ENCODE data around the gene PLXNA4.

Gene PLXNA4

GRCh38 chr7:132100981-132101380 is 475.3 kb downstream of the PLXNA4 start:
- DNase-seq = no peak

- DNase-seq = no peak
Measured at GRCh38 chr7:132100483-132100882, 475.8 kb downstream of the PLXNA4 start.

GRCh38 chr7:132099163-132099562 is 477.1 kb downstream of the PLXNA4 start:
- DNase-seq = no peak

- no peak for DNase-seq
Measured at GRCh38 chr7:132098327-132098726, 477.9 kb downstream of the PLXNA4 start.

GRCh38 chr7:132097550-132098134 is 478.6 kb downstream of the PLXNA4 start:
- DNase-seq = no peak

GRCh38 chr7:132095111-132095765 is 481.0 kb downstream of the PLXNA4 start:
- no peak for DNase-seq

GRCh38 chr7:132092106-132092505 is 484.2 kb downstream of the PLXNA4 start:
- no peak for DNase-seq

- DNase-seq = no peak
Measured at GRCh38 chr7:132091706-132092105, 484.6 kb downstream of the PLXNA4 start.

GRCh38 chr7:132090444-132090843 is 485.8 kb downstream of the PLXNA4 start:
- no peak for DNase-seq

- no peak for DNase-seq
Measured at GRCh38 chr7:132089356-132089755, 486.9 kb downstream of the PLXNA4 start.

- DNase-seq = no peak
Measured at GRCh38 chr7:132087421-132087820, 488.8 kb downstream of the PLXNA4 start.

GRCh38 chr7:132084776-132085388 is 491.4 kb downstream of the PLXNA4 start:
- DNase-seq = no peak

GRCh38 chr7:132083537-132084123 is 492.6 kb downstream of the PLXNA4 start:
- DNase-seq = no peak

- DNase-seq = no peak
Measured at GRCh38 chr7:132083126-132083525, 493.1 kb downstream of the PLXNA4 start.

- DNase-seq = no peak
Measured at GRCh38 chr7:132082394-132082793, 493.9 kb downstream of the PLXNA4 start.

GRCh38 chr7:132081686-132082085 is 494.6 kb downstream of the PLXNA4 start:
- no peak for DNase-seq

GRCh38 chr7:132080967-132081668 is 495.2 kb downstream of the PLXNA4 start:
- no peak for DNase-seq

GRCh38 chr7:132080467-132080866 is 495.8 kb downstream of the PLXNA4 start:
- DNase-seq = no peak

GRCh38 chr7:132078891-132079735 is 497.2 kb downstream of the PLXNA4 start:
- DNase-seq = no peak

- DNase-seq = no peak
Measured at GRCh38 chr7:132077971-132078685, 498.1 kb downstream of the PLXNA4 start.

GRCh38 chr7:132076301-132077035 is 499.8 kb downstream of the PLXNA4 start:
- DNase-seq = no peak
